ENCODE data around the gene ZNF211.

ZNF211 gene

GRCh38 chr19:57643734-57644133, 10.8 kb downstream of the ZNF211 start:
- Histone ChIP-seq H3K27me3 (no peaks in the 10 kb centered on the region), H3K4me3 (ENCODE audit: low read depth in 1 of 2, low read length in 1 of 2) (no peak overlapping the region), H3K36me3 (peaks cover 30% of the 10 kb centered on the region), H3K9me3 (peaks cover 46% of the 10 kb centered on the region), H3K4me1 (ENCODE audit: control insufficient read depth in 1 of 2, insufficient read depth in 1 of 2, low read depth in 1 of 2, low read length in 1 of 2) (no peaks in the 10 kb centered on the region), H3K27ac (no peak overlapping the region)
- TF ChIP-seq CTCF (IDR thresholded peaks at IDR 0.05) = no peak

- no peak for TF ChIP-seq CTCF (IDR thresholded peaks at IDR 0.05)
- H3K27ac ChIP-seq = no peak overlapping the region
Observed at GRCh38 chr19:57648331-57649003, 15.5 kb downstream of the ZNF211 start.

GRCh38 chr19:57651654-57651996, 18.7 kb downstream of the ZNF211 start:
- Histone ChIP-seq H3K36me3 (no peaks in the 10 kb centered on the region), H3K9me3 (peaks cover 16% of the 10 kb centered on the region), H3K4me1 (ENCODE audit: control insufficient read depth in 1 of 2, insufficient read depth in 1 of 2, low read depth in 1 of 2, low read length in 1 of 2) (no peaks in the 10 kb centered on the region), H3K27me3 (no peaks in the 10 kb centered on the region), H3K27ac (no peak overlapping the region), H3K4me3 (ENCODE audit: low read depth in 1 of 2, low read length in 1 of 2) (no peak overlapping the region)
- TF ChIP-seq CTCF (IDR thresholded peaks at IDR 0.05) = no peak

More at GRCh38 chr19:57648331-57649003, 15.5 kb downstream of the ZNF211 start:
- Histone ChIP-seq H3K4me1 (ENCODE audit: control insufficient read depth in 1 of 2, insufficient read depth in 1 of 2, low read depth in 1 of 2, low read length in 1 of 2) (no peaks in the 10 kb centered on the region), H3K27me3 (no peaks in the 10 kb centered on the region), H3K9me3 (peaks cover 19% of the 10 kb centered on the region), H3K36me3 (no peaks in the 10 kb centered on the region), H3K4me3 (ENCODE audit: low read depth in 1 of 2, low read length in 1 of 2) (no peak overlapping the region)

- Histone ChIP-seq H3K27ac (no peak overlapping the region), H3K9me3 (peaks cover 11% of the 10 kb centered on the region), H3K27me3 (no peaks in the 10 kb centered on the region), H3K4me3 (ENCODE audit: low read depth in 1 of 2, low read length in 1 of 2) (no peak overlapping the region), H3K36me3 (no peaks in the 10 kb centered on the region), H3K4me1 (ENCODE audit: control insufficient read depth in 1 of 2, insufficient read depth in 1 of 2, low read depth in 1 of 2, low read length in 1 of 2) (no peaks in the 10 kb centered on the region)
- TF ChIP-seq CTCF (IDR thresholded peaks at IDR 0.05) = no peak
Observed at GRCh38 chr19:57653689-57654088, 20.7 kb downstream of the ZNF211 start.

GRCh38 chr19:57655443-57655842, 22.5 kb downstream of the ZNF211 start:
- Histone ChIP-seq H3K4me1 (ENCODE audit: control insufficient read depth in 1 of 2, insufficient read depth in 1 of 2, low read depth in 1 of 2, low read length in 1 of 2) (no peaks in the 10 kb centered on the region), H3K36me3 (no peaks in the 10 kb centered on the region), H3K27ac (no peak overlapping the region), H3K27me3 (peaks cover 14% of the 10 kb centered on the region), H3K4me3 (ENCODE audit: low read depth in 1 of 2, low read length in 1 of 2) (no peak overlapping the region), H3K9me3 (peaks cover 9% of the 10 kb centered on the region)
- no peak for TF ChIP-seq CTCF (IDR thresholded peaks at IDR 0.05)

Measured in neutrophil (primary cell).